A549 (cell line): ENCODE data around the gene AGFG1.

Experiments used
- HDAC2 ChIP-seq: fragments of 200-600 bp; sonication (generic); IDR thresholded peaks from 2 replicates; pipeline ENCODE4 v1.6.1; 2016
- HMGXB4 ChIP-seq: fragments of 250-450 bp; sonication (Bioruptor Pico); IDR thresholded peaks from 2 replicates; pipeline ENCODE4 v1.5.0; 2021; ENCODE audit warnings: mild to moderate bottlenecking, moderate library complexity, borderline replicate concordance
- JUN ChIP-seq, 2 experiments: fragments of >200 bp; sonication (Bioruptor Twin); formaldehyde crosslinking; IDR thresholded peaks; 2 replicates in 1 of 2; 3 replicates in 1 of 2; pipeline ENCODE4 v1.6.1; 2016 to 2017
- JUNB ChIP-seq: fragments of >200 bp; sonication (Bioruptor Twin); formaldehyde crosslinking; IDR thresholded peaks from 2 replicates; pipeline ENCODE4 v1.6.1; 2016
- MYC ChIP-seq: IDR thresholded peaks from 2 replicates; pipeline ENCODE4 v1.6.1; 2012; ENCODE audit warnings: mild to moderate bottlenecking, inconsistent platforms, low read length, improper control_type of control experiment, borderline replicate concordance
- NFE2L2 ChIP-seq: fragments of 150-350 bp; conservative IDR thresholded peaks from 2 replicates; pipeline ENCODE4 v1.6.1; 2014; ENCODE audit warnings: low read length
- POLR2A ChIP-seq: IDR thresholded peaks from 2 replicates; pipeline ENCODE4 v1.6.1; 2012; ENCODE audit warnings: mild to moderate bottlenecking, low read length
- RAD21 ChIP-seq, 2 experiments: fragments of >200 bp in 1 of 2; sonication (Bioruptor Twin) in 1 of 2; formaldehyde crosslinking in 1 of 2; IDR thresholded peaks in 1 of 2; conservative IDR thresholded peaks in 1 of 2; 2 replicates in 1 of 2; 3 replicates in 1 of 2; pipeline ENCODE4 v1.6.1; 2012 to 2018; ENCODE audit warnings: inconsistent platforms in 1 of 2
- RFX5 ChIP-seq: fragments of 450-650 bp; IDR thresholded peaks from 2 replicates; pipeline ENCODE4 v1.7.1; 2014; ENCODE audit warnings: antibody characterized with exemption, mild to moderate bottlenecking, moderate library complexity
- SREBF2 ChIP-seq: fragments of 450-650 bp; IDR thresholded peaks from 2 replicates; pipeline ENCODE4 v1.6.1; 2014; ENCODE audit warnings: mild to moderate bottlenecking, moderate library complexity
- USF2 ChIP-seq: fragments of 450-650 bp; IDR thresholded peaks from 2 replicates; pipeline ENCODE4 v1.6.1; 2014; ENCODE audit warnings: antibody characterized with exemption
- TF ChIP-seq, protein P1 (sequence below): fragments of >200 bp; sonication (Bioruptor Twin); formaldehyde crosslinking; IDR thresholded peaks from 3 replicates; pipeline ENCODE4 v1.5.1; 2016

DNA sequence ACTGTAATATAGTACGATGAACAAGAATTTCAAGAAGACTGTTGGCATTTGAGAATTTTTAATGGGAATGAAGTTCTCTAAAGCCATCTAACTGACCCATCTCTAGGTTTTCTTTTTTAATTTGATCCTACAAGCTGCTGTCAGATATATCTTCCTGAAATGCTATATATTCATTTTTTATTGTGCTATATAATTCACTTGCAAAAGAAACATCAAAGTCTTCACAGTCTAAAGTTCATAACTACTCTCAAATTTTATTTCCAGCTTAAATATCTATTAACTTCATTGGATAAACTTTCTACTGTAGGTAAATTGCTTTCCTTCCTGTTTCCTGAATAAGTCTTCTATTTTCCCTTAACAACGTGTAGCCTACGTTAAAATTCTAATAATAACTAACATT is 130.4 kb downstream of the AGFG1 start:
- TF ChIP-seq HMGXB4 (CRISPR knock-in tag) (no peak), USF2 (no peak), NFE2L2 (no peak), MYC (no peak), JUNB (no peak), RFX5 (no peak), JUN (IDR thresholded peaks at IDR 0.05) (no peak), POLR2A (no peak), RAD21 (conservative IDR thresholded peaks at IDR 0.05 in 1 of 2, IDR thresholded peaks at IDR 0.05 in 1 of 2) (no peak), HDAC2 (no peak), SREBF2 (no peak)
- TF ChIP-seq, protein P1, sequence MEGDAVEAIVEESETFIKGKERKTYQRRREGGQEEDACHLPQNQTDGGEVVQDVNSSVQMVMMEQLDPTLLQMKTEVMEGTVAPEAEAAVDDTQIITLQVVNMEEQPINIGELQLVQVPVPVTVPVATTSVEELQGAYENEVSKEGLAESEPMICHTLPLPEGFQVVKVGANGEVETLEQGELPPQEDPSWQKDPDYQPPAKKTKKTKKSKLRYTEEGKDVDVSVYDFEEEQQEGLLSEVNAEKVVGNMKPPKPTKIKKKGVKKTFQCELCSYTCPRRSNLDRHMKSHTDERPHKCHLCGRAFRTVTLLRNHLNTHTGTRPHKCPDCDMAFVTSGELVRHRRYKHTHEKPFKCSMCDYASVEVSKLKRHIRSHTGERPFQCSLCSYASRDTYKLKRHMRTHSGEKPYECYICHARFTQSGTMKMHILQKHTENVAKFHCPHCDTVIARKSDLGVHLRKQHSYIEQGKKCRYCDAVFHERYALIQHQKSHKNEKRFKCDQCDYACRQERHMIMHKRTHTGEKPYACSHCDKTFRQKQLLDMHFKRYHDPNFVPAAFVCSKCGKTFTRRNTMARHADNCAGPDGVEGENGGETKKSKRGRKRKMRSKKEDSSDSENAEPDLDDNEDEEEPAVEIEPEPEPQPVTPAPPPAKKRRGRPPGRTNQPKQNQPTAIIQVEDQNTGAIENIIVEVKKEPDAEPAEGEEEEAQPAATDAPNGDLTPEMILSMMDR = no peak
